Superior temporal gyrus (tissue), 1 donor: ENCODE data around the gene PRKN.

Experiments used
- DNase-seq: peaks from one replicate; pipeline ENCODE4 v3.0.0-alpha.2; 2016; ENCODE audit errors: extremely low spot score

PRKN gene

DNA sequence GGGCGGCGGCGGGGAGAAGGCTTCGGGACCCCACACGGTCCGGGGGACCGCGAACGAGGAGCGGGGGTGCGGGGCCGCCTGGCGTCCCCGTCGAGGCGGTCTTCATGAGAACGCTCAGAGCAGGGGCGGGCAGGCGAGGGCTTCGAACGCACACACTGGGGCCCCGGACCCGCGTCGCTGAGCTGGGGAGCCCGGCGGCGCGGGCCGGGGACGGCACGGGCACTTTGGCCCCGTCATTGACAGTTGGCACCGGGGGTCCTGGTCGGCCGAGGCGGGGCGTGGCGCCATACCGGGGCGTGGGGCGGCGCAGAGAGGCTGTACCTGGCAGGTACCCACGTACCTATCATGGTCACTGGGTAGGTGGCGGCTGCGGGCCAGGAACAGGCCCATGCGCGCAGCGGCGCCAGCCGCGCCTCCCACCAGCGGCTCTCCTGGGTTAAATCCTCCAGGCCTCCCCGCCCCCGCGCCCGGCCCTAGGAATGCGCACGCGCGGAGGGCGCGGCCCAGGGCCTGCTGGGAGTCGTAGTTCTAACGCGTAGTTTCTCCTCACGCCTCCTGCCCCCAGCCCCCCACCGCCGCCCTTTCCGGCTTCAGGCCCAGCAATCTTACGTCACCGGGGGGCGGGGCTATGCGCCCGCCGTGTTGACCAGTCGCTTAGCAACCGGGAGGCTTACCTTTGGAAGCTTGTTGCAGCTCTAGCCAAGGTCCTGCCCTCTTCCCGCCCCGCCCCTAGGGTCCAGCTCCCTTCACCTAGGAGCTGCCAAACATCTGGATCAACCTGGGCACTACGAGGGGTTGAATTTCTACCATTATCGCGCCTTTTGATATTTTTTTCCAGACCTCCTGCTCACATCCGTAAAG, at the start of gene PRKN, which contains the start of gene PACRG:
Gene PRKN, minus strand, starts transcription at position 445 of the 861 bp plus-strand sequence.
Gene PACRG, plus strand, starts transcription at position 653 of the 861 bp plus-strand sequence.
- peak; percentile 98 for DNase-seq

DNA sequence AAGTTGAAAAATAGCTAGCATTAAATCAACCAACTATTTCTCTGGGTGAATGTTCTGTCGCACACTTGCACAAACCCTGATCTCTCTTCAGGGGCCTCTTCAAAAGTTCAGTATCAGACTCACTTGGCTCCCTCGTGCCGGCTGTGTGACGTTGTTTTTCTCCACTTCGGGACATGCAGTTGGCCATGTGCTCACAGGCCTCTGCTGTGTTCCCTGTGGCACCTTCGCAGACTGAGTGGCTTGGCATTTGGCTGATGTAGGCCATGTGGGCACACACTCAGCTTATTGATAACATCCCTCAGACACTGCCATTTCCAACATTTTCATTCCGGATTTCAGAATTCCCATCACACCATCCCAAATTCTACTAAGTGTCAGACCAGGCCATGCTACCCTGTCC, 49.5 kb upstream of the PRKN start:
- no peak for DNase-seq

DNA sequence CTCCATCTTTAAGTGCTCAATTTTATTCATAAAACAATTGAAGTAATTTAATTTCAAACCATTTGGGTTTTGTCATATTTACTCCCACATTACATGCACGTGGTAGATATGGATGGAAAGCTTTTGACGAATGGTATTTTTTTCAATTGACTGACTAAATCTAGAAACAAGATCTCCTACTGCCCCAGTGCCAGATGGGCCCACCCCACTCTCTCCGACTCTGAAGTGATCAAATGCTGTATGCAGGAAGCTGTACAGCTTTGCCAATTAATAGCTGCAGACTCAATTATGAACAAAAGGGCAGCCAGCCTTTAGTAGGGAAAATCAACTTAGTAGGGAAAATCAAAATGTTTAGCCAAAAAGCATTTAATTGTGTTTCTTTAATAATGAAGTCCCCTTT, 46.4 kb upstream of the PRKN start:
- DNase-seq, result no peak

DNA sequence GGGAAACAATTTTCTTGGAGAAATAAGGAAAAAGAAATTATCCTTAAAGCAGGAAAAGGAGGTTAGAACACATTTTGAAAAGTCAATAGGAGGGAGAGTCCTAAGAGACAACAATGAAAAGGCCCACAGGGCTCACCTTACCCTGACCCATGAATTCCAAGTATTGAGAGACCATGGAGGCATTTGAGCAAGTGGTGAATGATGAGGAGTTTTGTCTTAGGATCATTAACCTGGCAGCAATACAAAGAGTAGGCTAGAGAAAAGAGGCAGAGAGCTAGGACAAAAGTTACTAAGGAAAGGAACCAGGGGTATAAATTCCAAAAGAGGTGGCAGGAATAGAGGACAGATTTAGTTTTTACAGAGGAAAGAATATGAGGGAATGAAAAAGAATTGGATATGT, 44.9 kb upstream of the PRKN start:
- no peak for DNase-seq

DNA sequence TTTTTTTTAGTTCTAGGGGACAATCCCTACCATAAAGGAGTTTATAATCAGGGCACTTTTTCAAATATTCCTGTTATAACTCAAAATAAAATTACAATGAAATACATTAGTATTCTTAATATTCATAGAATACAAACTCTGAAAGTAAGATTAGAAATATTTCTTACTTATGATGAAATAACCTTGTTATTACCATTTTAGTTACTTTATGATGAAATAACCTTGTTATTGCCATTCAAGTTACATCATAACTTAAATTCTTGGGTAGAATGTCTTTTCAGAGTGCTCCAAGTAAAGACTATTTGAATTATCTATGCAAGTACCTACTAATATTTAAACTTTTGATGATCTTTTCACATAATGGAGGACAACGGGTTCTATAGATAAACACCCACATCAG, 43.4 kb upstream of the PRKN start:
- DNase-seq, result no peak

DNA sequence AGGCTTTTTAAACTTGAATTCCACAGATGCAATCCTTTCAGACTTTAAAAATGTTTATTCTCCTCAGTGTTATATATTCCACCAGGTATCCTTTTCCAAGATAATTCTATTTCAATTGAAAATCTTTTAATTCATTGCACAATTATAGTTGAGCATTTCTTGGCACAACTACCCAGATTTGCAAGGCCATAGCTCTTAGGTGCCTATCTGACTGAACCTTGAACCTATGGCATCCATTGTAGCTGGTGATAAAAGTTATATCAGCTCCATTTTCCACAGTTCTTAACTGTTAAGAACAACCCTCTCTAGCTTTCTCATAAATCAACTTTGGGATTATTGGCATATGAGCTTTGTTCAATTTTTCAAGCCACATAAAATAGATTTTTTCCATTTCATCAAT, 42.6 kb upstream of the PRKN start:
- no peak for DNase-seq

DNA sequence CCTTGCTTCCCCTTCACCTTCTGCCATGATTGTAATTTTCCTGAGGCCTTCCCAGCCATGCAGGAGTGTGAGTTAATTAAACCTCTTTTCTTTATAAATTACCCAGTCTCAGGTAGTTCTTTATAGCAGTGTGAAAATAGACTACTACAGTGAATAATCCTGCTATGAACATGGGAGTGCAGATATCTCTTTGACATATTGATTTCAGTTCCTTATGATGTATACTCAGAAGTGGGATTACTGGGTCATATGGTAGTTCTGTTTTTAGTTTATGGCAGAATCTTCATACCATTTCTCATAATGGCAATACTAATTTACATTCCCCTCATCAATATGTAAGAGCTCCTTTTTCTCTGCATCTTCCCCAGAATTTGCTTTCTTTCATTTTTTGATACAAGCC, 26.2 kb upstream of the PRKN start:
- no peak for DNase-seq

DNA sequence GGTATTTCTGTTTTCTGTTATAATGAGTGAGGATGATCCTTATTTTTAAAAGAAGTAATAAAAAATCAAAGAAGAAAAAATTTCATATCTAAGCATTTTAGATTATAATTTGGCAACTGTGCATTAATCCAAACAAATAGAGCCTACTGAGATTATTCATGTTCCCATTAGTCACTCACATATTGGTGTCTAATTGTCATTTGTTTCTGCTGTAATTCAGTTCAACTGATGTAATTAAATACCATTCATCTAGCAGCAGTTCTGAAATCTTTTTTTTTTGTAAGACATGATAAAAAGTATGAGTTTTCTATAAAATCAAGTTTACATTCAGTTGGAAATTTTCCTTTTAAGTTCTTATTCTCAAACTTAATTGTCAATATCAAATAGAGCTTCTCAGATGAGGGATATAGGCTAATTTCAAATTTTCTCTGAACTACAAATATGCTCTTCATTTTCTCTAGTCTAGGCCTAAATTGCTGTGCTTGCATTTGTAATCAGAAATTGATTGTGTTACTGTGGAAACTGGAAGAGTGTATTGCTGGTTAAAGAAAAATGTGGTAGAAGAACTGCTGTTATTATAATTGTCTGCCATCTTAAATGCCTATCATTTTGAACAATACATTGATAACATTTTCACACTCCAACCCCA, 23.8 kb upstream of the PRKN start:
- no peak for DNase-seq

DNA sequence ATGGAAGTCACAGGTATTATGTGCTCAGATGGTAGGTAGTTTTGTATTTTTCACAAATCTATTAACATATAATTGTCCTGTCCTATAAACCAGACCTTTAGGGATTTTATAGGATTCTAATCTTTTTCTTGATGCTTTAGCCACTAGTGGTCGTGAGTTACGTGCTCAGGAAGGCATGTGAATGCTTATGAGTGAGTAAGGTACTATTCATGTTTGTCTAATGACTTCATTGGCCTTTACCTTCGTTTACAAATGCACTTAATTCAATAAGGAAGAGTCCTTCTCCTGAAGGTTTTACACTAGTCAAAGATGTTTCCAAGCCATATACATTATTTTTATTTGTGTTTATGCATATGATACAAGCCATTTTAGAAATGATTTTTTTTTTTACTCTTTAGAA, 23.2 kb upstream of the PRKN start:
- no peak for DNase-seq

DNA sequence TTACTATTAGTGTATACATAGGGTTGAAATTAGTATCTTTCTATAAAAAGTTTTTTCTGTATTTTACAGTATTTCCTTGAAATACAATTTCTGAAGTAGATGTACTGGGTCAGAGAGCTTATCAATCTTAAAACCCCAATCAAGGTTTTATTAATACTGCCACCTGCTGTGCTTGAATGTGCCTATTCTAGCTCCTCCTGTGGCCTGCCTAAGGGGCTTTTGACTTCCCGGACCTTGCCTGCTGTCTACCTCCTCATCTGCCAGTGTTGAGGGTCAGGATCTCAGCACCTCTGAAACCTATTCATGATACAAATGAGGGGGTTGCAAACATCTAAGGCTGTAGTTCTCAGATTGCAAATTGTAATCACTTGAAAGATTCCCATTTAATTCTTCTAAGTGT, 9.4 kb upstream of the PRKN start:
- DNase-seq, result no peak

DNA sequence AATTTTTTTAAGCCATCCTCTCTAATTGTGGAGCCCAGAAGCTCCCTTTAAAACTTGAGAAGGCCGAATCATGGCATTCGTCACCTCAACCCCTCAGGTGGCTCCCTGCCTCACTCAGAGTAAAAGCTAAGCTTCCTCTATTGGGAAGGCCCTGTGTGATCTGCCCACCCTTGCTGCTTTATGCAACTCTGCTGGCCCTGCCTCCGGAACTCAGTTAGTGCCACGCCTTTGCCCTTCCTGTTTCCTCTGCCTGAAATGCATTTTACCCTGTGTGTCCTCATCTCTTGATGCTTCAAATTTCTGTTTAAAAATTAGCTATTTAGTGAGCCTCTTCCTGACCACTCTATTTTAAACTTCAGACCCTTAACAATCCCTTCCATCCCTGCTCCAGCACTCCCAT, 5.9 kb upstream of the PRKN start:
- DNase-seq, result no peak

DNA sequence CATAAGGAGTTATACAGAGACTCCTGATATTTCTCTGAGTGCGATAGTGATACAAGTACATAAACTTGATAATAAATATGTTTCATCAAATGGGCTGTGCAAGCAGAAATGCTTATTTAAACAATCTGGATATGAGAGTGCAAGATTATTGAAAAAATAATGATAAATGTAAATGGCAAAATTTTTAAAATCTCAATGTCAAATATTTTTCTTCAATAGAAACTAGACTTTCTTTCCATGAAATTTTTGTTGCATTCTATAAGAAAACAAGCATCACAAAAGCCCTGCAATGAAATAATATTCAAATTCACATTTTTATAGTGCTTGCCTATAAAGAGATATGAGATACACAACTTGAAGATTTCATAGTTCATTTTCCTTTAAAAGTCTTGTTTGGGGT, 2.9 kb upstream of the PRKN start:
- no peak for DNase-seq

DNA sequence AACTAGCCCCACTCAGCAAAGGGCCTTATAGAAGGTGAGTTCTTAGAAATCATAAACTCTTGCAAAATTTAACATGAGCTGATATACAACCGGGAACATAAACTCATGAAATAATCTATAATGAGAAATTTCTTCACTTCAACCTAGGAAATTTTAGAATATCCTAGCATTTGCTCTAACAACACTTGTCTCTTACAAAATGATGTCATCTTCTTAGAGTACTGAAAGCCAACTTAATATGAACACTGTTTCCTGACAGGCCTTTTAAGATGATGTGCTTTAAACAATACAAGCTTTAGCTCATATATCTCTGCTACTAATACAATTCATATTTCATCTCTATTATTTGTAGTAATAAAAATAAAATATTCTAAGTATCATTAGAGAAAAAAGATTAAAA, 1.1 kb upstream of the PRKN start:
- peak; percentile 51 for DNase-seq

DNA sequence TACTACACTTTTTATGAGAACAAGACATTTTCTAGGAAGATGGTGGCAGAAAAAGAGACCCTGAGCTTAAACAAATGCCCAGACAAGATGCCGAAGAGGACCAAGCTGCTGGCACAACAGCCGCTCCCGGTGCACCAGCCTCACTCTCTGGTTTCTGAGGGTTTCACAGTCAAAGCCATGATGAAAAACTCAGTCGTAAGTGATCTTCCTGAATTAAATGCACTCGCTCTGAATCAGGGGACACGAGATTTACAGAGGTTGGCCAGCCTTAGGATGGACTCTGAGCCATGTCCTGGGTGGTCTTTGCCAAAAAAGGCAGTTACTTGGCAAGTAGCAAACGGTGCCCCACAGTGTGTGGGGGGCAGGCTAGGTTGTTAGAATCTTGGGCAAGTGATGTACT, 631 bp upstream of the PRKN start:
- DNase-seq, result peak; percentile 64

DNA sequence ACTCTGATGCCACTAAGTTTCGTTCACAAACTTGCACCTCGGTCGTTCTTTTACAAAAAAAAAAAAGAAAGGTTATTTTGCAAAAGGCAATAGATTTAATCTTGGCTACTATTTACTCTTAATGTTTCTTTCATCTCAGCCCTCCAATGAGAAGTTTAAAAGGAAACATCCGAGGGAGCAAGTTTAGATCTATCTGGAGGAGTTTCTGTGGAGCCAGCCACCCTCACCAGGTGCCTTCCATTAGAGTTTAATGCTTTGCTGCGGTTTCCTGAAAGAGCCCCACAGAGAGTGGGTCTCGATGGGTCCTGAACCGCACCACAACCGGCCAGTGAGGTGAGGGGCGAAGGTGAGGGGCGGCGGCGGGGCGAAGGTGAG, 632 bp downstream of the PRKN start:
- no peak for DNase-seq

DNA sequence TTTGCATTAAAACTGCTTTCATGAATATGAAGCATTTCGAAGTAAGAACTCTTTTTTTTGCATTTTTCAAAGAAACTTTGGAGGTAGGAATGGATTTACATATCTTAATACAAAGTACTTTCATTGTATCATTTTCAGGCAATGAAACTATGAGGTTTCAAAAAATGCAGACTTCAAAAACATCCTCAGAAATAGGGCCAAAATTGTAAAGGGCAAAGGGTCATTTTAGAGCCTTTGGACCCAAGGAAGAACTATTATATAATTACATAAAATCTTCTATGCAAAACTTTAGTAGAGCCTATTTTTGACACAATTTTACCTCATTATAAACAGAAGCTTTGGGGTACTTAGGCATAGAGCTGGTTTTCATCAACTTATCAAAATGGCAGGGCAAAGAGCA, 4.9 kb downstream of the PRKN start:
- no peak for DNase-seq

DNA sequence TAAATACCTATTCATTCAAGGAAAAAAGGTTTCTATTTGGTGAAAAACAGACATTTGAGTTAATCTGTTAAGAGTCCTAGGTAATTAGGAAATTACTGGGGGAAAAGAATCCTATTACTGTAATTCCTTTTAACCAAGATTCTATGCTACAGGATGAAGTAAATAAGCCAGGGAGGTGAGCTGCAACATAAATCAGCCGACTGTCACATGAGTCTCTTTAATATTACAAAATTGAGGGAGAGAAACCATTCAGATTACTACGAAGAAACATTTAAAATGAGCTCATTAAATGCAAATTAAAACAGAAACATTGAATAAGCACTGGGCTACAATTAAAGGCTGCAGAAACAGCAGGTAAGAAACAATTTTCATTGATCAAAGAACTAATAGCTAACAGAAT, 5.3 kb downstream of the PRKN start:
- no peak for DNase-seq

DNA sequence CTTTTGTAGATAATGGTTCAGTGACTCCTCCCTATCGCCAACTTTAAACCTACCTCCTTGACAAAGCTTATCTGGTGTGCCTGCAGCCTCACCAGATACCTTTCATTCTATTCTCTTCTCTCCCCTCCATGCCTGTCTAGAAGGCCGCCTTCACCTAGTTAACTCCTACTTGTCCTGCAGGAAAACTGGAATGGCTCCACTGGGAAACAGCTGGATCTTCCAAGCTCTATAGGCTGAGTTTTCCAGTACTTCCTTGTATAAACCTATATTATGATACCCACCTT, 6.2 kb downstream of the PRKN start:
- DNase-seq, result no peak

DNA sequence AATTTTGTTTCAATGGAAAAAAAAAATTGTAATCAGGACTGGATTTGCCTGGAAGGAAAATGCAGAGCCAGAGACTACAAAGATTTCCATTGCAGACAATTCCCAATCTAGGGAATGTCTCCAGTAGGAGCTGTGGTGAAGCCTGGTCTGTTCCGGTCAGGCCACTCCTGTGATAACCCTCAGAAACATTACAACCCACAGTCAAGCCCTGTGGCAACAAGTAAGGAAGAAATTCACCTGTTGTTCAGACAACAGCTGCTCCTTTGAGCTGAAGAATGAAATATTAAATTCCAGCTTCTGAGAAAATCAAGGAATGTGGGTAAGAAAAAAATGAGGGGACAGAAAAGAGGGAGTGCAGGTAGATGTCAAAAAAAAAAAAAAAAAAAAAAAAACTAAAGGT, 8.0 kb downstream of the PRKN start:
- DNase-seq, result no peak

DNA sequence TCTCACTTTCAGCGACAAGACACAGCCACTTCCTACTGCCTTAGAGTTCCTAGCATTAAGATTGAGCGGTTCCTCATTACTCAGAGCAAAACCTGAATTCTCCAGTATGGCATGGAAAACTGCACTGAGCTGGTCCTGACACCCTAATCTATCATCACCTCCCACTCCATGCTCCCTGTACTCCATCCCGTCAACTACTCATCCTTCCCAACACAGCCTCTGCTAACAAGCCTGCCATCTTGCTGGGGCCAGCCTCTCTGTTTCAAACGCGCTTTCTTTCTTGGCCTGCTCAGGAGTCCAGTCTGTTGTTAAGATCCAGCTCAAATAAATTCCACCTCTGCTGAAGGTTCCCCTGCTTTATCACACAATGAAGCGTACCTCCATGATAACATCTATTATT, 12.0 kb downstream of the PRKN start:
- no peak for DNase-seq

DNA sequence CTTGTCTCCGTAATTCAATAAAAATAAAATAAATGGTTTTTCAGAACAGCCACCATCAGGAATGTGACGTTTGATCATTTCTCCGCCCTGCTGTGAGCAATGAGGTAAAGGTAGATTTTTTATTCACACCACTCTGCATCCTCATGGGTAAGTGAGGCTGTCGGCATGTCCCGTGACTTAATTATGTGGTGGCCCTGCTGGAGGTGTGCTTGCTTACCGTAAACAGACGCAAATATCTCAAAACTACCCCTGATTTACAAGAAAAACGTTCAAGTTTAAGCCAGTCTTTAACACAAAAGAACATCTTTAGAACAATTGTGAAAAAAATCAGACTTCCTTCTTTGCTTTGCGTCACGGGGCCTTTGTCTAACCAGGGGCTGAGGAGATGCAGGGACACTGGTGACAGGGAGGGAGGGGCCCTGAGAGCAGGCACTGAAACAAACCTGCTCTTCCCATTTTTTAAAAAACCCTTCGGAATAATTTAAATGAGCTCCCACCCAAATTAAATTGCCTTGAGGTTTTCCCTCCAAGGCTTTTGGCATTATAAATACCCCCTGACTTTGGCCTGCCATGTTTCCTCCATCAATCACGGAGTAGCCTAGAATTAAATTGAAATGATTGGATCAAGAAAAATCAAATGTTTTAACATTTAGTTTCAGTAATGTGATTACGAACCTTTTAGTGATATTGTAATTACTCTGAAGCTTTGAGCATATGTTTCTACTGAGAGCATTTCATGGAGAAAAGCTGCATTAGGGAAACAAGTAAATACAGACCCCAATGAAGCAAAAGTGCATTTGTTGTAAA, 13.4 kb downstream of the PRKN start:
- DNase-seq, result no peak

DNA sequence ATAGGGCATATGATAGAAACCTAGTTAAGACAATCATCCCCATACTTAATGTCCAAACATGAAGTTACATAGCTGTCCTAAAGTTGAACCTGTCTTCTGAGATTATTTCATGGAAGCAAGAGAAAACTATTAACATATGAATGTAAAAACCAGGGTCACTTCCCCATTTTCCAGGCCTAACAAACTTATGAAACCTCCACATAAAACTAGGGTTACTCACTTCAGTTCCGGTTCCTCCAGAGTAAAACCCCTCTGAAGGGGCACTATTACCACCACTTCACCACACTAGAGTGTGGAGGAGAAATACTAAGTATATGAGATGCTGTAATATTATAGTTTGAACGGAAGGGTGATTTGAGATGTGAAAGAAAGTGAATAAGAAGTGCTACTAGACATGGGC, 14.9 kb downstream of the PRKN start:
- DNase-seq, result no peak

DNA sequence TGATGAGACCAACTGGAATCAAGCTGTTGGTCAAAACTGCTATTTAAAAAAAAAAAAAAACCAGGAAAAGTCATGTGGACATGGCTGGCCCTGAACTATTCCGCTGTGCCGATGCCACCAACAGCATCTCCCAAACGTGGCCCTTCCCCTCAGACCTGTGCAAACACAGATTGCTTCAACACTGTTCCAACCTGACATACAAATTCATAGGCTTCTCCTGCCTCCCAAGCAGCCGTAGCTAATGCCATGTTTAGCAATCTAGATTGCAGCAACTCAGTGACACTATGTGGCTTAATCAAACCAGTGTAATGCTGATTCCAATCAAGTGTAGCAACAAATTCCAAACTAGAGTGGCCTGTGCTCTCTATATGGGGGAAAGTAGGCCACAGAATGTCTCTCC, 16.2 kb downstream of the PRKN start:
- DNase-seq, result no peak
